ENCODE measurements around the gene ANKS3.

Gene ANKS3

GRCh38 chr16:4688674-4689045, 45.4 kb downstream of the ANKS3 start:
- no peak for TF ChIP-seq EP300 (IDR thresholded peaks at IDR 0.05; ENCODE audit: borderline replicate concordance)
- no peak for TF ChIP-seq TCF12 (IDR thresholded peaks at IDR 0.05; ENCODE audit: low read depth)
- no peak for TF ChIP-seq TAF1 (IDR thresholded peaks at IDR 0.05; ENCODE audit: low read depth)
- TF ChIP-seq NFIC (IDR thresholded peaks at IDR 0.05) = no peak
- no peak for TF ChIP-seq USF1 (IDR thresholded peaks at IDR 0.05)
- TF ChIP-seq EGR1 (IDR thresholded peaks at IDR 0.05) = no peak
- no peak for TF ChIP-seq YY1 (IDR thresholded peaks at IDR 0.05; ENCODE audit: low read depth)
- no peak for TF ChIP-seq RAD21 (IDR thresholded peaks at IDR 0.05; ENCODE audit: low read depth)
- TF ChIP-seq CREB1 (IDR thresholded peaks at IDR 0.05; ENCODE audit: low read depth) = no peak
- no peak for TF ChIP-seq CEBPB (IDR thresholded peaks at IDR 0.05)
- TF ChIP-seq REST (IDR thresholded peaks at IDR 0.05; ENCODE audit: low read depth) = no peak
- TF ChIP-seq MAX (IDR thresholded peaks at IDR 0.05) = no peak

GRCh38 chr16:4687946-4688673, 46.0 kb downstream of the ANKS3 start:
- TF ChIP-seq CREB1 (IDR thresholded peaks at IDR 0.05; ENCODE audit: low read depth) (no peak), ZBTB7A (IDR thresholded peaks at IDR 0.05; ENCODE audit: low read depth) (no peak), EP300 (IDR thresholded peaks at IDR 0.05; ENCODE audit: borderline replicate concordance) (no peak), YY1 (IDR thresholded peaks at IDR 0.05; ENCODE audit: low read depth) (no peak), TEAD4 (IDR thresholded peaks at IDR 0.05) (no peak)

- TF ChIP-seq TCF12 (IDR thresholded peaks at IDR 0.05; ENCODE audit: low read depth) (no peak), NFIC (IDR thresholded peaks at IDR 0.05) (no peak), MAX (IDR thresholded peaks at IDR 0.05) (no peak), YY1 (IDR thresholded peaks at IDR 0.05; ENCODE audit: low read depth) (no peak)
These were observed 46.7 kb downstream of the ANKS3 start for GRCh38 chr16:4687416-4687815.

- no peak for TF ChIP-seq EGR1 (IDR thresholded peaks at IDR 0.05)
- TF ChIP-seq YY1 (IDR thresholded peaks at IDR 0.05; ENCODE audit: low read depth) = no peak
These were observed 47.4 kb downstream of the ANKS3 start for GRCh38 chr16:4686497-4687210.

GRCh38 chr16:4685776-4686496, 48.1 kb downstream of the ANKS3 start:
- TF ChIP-seq EP300 (IDR thresholded peaks at IDR 0.05; ENCODE audit: borderline replicate concordance) = no peak
- no peak for TF ChIP-seq TCF12 (IDR thresholded peaks at IDR 0.05; ENCODE audit: low read depth)
- no peak for TF ChIP-seq CEBPB (IDR thresholded peaks at IDR 0.05)
- TF ChIP-seq MAX (IDR thresholded peaks at IDR 0.05) = no peak
- no peak for TF ChIP-seq NFIC (IDR thresholded peaks at IDR 0.05)
- no peak for TF ChIP-seq FOXM1 (IDR thresholded peaks at IDR 0.05; ENCODE audit: borderline replicate concordance, low read depth)
- TF ChIP-seq EGR1 (IDR thresholded peaks at IDR 0.05) = no peak
- no peak for TF ChIP-seq YY1 (IDR thresholded peaks at IDR 0.05; ENCODE audit: low read depth)
- no peak for TF ChIP-seq ZBTB7A (IDR thresholded peaks at IDR 0.05; ENCODE audit: low read depth)
- no peak for TF ChIP-seq TEAD4 (IDR thresholded peaks at IDR 0.05)

GRCh38 chr16:4685292-4685691, 48.8 kb downstream of the ANKS3 start:
- TF ChIP-seq FOXM1 (IDR thresholded peaks at IDR 0.05; ENCODE audit: borderline replicate concordance, low read depth) = no peak
- no peak for TF ChIP-seq CEBPB (IDR thresholded peaks at IDR 0.05)
- TF ChIP-seq TCF12 (IDR thresholded peaks at IDR 0.05; ENCODE audit: low read depth) = no peak
- TF ChIP-seq EGR1 (IDR thresholded peaks at IDR 0.05) = no peak
- no peak for TF ChIP-seq EP300 (IDR thresholded peaks at IDR 0.05; ENCODE audit: borderline replicate concordance)
- no peak for TF ChIP-seq USF1 (IDR thresholded peaks at IDR 0.05)
- TF ChIP-seq REST (IDR thresholded peaks at IDR 0.05; ENCODE audit: low read depth) = no peak
- TF ChIP-seq CREB1 (IDR thresholded peaks at IDR 0.05; ENCODE audit: low read depth) = no peak
- TF ChIP-seq NFIC (IDR thresholded peaks at IDR 0.05) = no peak
- TF ChIP-seq RAD21 (IDR thresholded peaks at IDR 0.05; ENCODE audit: low read depth) = no peak
- TF ChIP-seq YY1 (IDR thresholded peaks at IDR 0.05; ENCODE audit: low read depth) = no peak
- no peak for TF ChIP-seq MAX (IDR thresholded peaks at IDR 0.05)
- TF ChIP-seq TEAD4 (IDR thresholded peaks at IDR 0.05) = no peak
